Fibroblast of mammary gland (primary cell): Measurements from ENCODE around the gene SORCS2.

ENCODE experiments used
- DNase-seq: peaks from one replicate; pipeline ENCODE4 v3.0.0-alpha.2; 2010; ENCODE audit warnings: low read depth
- H3K4me3 ChIP-seq: 2 replicates; pipeline ENCODE4 v1.5.1; 2011; ENCODE audit warnings: low read depth, mild to moderate bottlenecking, low read length, moderate library complexity; ENCODE audit not compliant: control insufficient read depth
- TF ChIP-seq, protein P1 (sequence below): conservative IDR thresholded peaks from 2 replicates; pipeline ENCODE4 v1.5.1; 2011; ENCODE audit warnings: low read depth, low read length, inconsistent platforms; ENCODE audit not compliant: control insufficient read depth, insufficient read depth

The SORCS2 gene

DNA sequence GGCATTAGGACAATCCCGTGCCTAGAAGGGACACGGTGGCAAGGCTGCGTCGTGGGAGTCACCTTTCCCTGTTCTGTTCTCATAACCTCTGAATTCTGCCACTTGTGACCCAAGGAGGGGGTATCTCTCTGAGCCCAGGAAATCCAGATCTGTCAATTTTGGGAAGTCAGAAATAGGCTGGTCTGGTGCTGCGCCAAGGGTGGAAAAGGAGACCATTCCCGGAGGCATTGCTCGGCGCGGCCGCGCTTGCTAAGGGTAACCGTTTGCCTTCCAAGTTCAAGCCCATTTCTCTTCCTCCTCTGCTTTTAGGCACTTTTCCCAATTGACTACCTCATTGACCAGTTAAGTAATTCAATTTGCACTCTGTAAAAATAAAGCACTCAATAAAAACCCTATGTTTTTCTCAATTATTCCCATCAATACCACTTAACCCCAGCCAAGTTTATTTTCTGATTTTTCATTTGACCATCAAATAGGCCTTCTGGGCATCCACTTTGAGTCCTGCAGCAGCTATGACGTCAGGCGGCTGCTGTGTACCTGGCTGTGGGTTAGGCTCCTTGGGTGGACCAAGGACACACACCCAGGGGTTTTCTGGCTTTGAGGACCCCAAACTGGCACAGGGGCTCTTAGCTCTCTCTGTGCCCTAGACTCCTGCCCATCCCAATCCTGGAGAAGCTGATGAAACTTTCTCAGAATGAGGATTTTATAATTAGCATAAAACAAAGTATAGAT, 12.5 kb downstream of the SORCS2 start:
- DNase-seq: no peak
- no peak overlapping the region for H3K4me3 ChIP-seq
- TF ChIP-seq, protein P1, sequence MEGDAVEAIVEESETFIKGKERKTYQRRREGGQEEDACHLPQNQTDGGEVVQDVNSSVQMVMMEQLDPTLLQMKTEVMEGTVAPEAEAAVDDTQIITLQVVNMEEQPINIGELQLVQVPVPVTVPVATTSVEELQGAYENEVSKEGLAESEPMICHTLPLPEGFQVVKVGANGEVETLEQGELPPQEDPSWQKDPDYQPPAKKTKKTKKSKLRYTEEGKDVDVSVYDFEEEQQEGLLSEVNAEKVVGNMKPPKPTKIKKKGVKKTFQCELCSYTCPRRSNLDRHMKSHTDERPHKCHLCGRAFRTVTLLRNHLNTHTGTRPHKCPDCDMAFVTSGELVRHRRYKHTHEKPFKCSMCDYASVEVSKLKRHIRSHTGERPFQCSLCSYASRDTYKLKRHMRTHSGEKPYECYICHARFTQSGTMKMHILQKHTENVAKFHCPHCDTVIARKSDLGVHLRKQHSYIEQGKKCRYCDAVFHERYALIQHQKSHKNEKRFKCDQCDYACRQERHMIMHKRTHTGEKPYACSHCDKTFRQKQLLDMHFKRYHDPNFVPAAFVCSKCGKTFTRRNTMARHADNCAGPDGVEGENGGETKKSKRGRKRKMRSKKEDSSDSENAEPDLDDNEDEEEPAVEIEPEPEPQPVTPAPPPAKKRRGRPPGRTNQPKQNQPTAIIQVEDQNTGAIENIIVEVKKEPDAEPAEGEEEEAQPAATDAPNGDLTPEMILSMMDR: no peak

GRCh38 chr4:7206385-7206784, 14.0 kb downstream of the SORCS2 start:
- TF ChIP-seq, protein P1: no peak
- DNase-seq: peak; percentile 78
- no peak overlapping the region for H3K4me3 ChIP-seq

- DNase-seq: peak; percentile 85
- TF ChIP-seq, protein P1: no peak
- H3K4me3 ChIP-seq: peak overlapping the region; percentile 9
These were observed 14.7 kb downstream of the SORCS2 start for GRCh38 chr4:7206911-7207567.

DNA sequence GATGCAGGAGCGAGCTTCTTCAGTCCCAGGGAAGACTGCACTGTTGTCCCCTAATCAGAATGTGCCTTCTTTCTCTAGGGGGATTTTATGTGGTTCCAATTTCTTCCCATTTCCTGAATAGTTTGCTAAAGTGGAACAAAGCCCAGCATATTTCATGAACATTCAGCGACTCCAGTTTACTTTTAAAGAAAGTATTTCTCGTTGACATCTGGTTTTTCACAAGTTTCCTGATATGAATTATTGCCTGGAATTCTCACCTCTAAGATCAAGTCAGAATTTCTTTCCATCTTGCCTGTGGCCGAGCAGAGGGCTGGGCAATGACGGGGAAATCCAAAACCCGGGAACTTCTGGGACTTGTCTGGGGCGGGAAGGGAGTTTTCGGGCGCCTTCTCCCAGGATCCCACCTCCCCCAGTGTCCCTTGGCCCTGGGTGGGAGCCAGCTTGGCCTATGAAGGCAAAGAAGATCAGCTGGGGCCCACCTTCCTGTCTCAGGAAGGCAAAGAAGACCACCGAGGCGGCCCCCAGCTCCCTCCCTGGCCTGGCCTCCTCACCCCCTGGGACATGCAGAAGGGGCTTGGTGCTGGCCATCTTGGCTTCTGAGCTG, 15.4 kb downstream of the SORCS2 start:
- no peak overlapping the region for H3K4me3 ChIP-seq
- DNase-seq: peak; percentile 57
- TF ChIP-seq, protein P1: no peak

DNA sequence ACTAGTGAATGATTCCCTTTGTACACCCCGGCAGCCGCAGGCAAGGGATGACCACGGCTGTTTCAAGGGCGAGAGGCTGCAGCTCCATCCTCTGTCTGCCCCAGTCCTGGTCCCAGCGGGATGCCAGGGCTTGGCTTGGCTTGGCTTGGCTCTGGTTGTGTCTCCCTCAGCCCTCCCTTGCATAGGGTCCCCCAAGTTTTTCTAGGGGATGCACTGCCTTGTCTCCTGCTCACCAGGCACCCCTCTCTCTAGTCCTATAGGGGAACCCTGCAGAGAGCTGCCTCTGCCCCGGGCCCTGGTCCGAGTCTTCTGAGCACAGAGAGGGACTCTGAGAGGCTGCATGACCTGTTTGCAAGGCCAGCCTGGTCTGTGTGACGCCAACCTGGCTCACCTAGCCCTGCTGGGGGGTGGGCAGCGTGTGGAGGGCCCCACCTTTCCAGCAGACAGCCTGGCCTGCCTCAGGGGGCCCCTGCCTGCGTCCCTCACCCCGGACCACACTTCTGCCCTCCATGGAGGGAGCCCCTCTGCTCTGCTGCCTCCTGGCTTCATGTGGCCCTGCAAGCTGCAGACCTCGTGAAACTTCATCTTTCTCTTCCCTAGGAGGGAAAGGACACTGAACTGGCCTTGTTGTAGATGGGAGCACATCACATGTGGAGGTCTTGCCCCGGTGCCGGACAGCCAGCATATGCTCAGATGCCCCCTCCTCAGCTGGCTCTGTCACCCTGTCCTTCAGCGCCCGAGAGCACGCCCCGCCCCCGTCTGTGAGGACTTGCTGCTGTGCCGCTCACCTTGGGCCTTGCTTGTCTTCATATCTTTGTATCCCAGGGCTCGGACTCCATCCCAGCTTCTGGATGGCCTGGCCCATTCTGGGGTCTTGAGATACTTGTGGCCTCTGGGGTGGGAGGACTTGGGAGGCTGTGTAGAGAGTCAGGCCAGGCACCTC, 16.4 kb downstream of the SORCS2 start:
- DNase-seq: no peak
- no peak overlapping the region for H3K4me3 ChIP-seq
- TF ChIP-seq, protein P1: no peak

DNA sequence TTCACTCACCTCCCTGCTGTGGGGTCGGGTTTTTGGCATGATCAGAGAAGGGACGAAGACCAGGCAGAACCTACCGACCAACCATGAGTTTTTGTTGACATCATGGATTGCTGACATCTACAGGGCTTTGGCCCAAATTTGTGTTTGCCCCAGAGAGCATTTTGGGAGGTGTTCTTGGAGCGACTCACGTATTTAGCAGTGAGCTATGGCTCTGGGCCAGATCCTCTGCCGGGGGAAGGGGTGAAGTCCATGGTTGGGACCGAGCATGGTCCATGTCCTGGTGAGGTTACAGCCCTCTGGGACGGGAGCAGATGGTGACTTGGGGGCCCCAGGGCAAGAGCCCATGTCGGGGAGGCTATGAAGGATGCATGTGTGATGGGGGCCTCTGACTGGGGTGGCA, 17.4 kb downstream of the SORCS2 start:
- H3K4me3 ChIP-seq: no peak overlapping the region
- TF ChIP-seq, protein P1: no peak
- DNase-seq: peak; percentile 72
